Stimulated activated CD4-positive, alpha-beta T cell treated with anti-CD3 and anti-CD28 coated beads, Interleukin-4, amount 100 ng/mL, for 1 hour (primary cell): ENCODE data around the gene PRSS8.
"Not testable (repeated sequence)": the region's sequence is repeated elsewhere in the genome, so short reads cannot be mapped to it uniquely, and the experiment has no call there.

Experiments
- DNase-seq: peaks from one replicate; pipeline ENCODE4 v3.0.0-alpha.2; 2020

PRSS8 gene

GRCh38 chr16:31135535-31136286, at the start of gene PRSS8:
Gene PRSS8 (minus strand): TSS chr16:31135727. CDS start chr16:31135498, 229 bp downstream.
- DNase-seq, result no peak

- DNase-seq, result no peak
Measured at GRCh38 chr16:31184888-31185287, 49.4 kb upstream of the PRSS8 start.

- DNase-seq, result no peak
Measured at GRCh38 chr16:31183432-31184428, 48.2 kb upstream of the PRSS8 start.

- no peak for DNase-seq
Measured at GRCh38 chr16:31182391-31182790, 46.9 kb upstream of the PRSS8 start.

GRCh38 chr16:31181102-31181830, 45.7 kb upstream of the PRSS8 start:
- DNase-seq, result peak; percentile 24

- peak; percentile 90 for DNase-seq
Measured at GRCh38 chr16:31179747-31180459, 44.4 kb upstream of the PRSS8 start, which contains the start of gene FUS. Gene FUS (plus strand): TSS chr16:31180139. CDS start chr16:31180215, 76 bp downstream.

- no peak for DNase-seq
Measured at GRCh38 chr16:31179219-31179746, 43.8 kb upstream of the PRSS8 start.

GRCh38 chr16:31177136-31177535, 41.6 kb upstream of the PRSS8 start:
- peak; percentile 19 for DNase-seq

- DNase-seq, result not testable (repeated sequence)
Measured at GRCh38 chr16:31170048-31170447, 34.5 kb upstream of the PRSS8 start.

- no peak for DNase-seq
Measured at GRCh38 chr16:31168848-31169247, 33.3 kb upstream of the PRSS8 start.

GRCh38 chr16:31167315-31167714, 31.8 kb upstream of the PRSS8 start:
- DNase-seq, result no peak

- DNase-seq, result no peak
Measured at GRCh38 chr16:31157136-31157535, 21.6 kb upstream of the PRSS8 start.

GRCh38 chr16:31150976-31151375, 15.4 kb upstream of the PRSS8 start:
- DNase-seq, result not testable (repeated sequence)

GRCh38 chr16:31149894-31150890, 14.7 kb upstream of the PRSS8 start, which contains the start of gene PRSS36:
Gene PRSS36 (minus strand): TSS chr16:31150066. CDS start chr16:31150035, 31 bp downstream.
- DNase-seq, result no peak

- no peak for DNase-seq
Measured at GRCh38 chr16:31149332-31149731, 13.8 kb upstream of the PRSS8 start.

- no peak for DNase-seq
Measured at GRCh38 chr16:31148896-31149295, 13.4 kb upstream of the PRSS8 start.

GRCh38 chr16:31148281-31148728, 12.8 kb upstream of the PRSS8 start:
- no peak for DNase-seq

- no peak for DNase-seq
Measured at GRCh38 chr16:31147574-31147973, 12.0 kb upstream of the PRSS8 start.

- no peak for DNase-seq
Measured at GRCh38 chr16:31145398-31145990, 10.0 kb upstream of the PRSS8 start.

- DNase-seq, result not testable (repeated sequence)
Measured at GRCh38 chr16:31144418-31144817, 8.9 kb upstream of the PRSS8 start.
